ENCODE measurements around the gene RAMP3.
"Not testable (repeated sequence)": the region's sequence is repeated elsewhere in the genome, so short reads cannot be mapped to it uniquely, and the experiment has no call there.

The RAMP3 gene

DNA sequence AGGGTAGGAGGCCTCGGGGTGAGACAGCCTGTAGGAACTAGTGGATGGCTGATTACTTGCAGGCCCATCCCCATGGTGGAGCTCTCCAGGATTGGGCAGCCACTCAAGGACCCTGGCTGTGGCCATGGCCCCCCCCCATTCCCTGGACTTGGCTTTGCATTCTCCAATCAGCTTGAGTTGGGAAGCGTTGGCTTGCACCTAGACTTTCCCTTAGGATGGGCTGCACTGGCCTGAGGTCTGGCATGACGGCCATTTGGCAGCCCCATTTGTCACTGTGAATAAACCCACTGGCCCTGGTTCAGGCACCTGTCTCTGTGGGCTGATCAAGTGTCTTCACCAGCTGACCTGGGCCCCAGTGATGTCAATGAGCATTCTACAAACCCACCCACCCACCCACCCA is 41.4 kb downstream of the RAMP3 start:
- no peak for DNase-seq

DNA sequence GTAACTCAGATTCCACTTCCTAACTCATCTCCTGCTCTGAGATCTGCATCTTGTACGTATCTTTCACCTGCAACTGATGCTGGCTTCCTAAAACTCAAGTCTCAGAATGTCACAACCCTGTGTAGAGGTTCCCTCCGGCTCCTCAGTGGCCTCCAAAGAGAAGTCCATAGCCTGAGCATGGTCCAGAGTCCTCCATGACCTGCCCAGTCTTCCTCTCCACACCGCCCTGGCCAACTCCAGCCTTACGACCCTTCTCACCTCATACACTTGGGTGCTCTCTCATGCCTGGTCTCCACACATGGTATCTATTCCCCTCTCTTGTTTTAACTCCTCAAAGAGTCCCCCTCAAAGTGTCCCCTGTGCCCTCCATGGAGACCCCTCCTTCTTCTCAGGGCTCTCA is 41.9 kb downstream of the RAMP3 start:
- DNase-seq: no peak

DNA sequence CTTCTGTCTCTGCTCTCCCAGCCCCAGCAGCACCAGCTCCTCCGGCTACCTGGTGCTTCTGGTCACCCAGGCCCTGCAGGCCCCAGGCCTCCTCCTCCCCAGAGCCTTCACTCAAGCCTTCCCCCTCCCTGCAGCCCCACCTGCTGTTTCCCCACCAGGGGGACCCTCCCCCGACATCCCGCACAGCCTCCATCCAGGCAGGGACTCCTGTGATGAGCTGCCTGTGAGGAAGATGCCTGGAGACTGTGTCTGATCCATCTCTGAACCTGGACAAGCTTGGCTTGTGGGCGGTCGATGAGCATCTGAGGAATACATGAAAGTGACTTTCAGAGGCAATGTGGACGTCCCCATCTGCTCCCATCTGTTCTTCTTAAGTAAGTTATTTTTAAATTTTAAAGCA is 45.0 kb downstream of the RAMP3 start:
- DNase-seq: no peak

DNA sequence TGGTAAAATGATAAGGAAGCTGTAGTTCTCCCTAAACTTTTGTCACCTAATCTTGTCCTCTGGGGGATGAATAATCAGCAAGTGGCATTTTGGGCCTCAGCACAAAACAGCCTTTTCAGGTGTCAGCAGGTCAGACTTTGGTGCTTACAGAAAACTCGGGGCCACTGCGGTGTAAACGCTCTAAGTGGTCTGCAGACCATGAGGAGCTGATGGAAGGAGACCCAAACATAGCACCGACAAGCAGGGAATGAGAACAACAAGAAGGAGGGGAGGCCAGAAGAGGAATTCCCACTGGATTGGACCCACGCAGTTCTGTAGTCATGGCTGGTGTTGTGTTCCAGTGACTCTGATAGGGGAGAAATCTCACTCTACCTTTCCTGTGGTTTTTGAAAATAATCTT is 45.4 kb downstream of the RAMP3 start:
- DNase-seq: no peak

DNA sequence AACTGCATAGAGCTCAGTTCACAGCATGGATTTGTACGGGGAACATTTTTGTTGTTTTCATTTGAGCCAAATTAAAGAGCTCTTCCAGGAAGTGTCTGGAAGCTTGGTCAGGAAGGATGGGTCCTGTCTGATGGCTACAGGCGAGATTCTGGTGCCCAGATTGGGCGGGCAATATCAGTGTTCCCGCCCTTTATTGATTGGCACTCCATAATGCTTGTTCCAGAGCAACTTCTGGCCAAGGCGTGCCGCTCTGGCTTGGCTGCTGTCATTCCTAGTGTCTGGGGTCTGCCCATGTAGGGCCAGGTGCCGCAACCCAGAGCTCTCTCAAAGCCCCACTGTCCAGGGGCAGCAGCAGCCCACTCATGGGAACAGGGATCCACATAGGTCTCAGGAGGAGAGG is 45.9 kb downstream of the RAMP3 start:
- no peak for DNase-seq

DNA sequence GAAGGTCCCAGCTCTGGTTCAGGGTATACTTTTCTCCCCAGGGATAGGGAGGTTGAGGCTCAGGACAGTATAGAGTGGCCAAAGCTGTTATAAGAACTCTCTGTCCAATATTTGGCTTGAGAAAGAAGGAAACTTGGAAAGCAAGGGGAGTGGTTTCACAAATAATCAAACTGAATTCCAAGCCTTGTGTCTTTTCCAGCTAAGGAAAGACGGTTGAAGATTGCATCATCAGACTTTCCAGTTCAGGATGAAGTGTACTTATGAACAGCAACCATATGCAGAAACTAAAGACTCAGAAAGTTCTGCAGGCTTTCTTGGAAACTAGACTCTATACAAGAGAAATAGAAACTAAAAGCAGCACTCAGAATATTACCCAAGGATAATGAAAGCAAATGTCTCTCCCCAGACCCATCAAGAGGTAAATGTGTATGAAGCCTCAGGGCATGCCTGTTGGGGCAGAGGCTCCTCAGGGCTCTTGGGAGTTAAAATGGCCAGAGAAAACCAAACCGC is 46.4 kb downstream of the RAMP3 start:
- DNase-seq: peak; percentile 44

DNA sequence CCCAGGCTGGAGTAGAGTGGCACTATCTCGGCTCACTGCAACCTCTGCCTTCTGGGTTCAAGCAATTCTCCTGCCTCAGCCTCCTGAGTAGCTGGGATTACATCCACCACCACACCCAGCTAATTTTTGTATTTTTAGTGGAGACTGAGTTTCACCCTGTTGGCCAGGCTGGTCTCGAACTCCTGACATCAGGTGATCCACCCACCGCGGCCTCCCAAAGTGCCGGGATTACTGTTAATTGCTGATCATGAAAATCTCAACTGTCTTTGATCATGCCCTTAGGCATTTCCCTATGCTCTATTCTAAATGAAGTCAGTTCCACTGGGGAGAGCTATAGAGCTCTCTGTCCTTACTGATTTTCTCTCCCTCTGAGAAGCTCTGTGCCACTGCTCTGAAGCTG is 48.7 kb downstream of the RAMP3 start:
- not testable (repeated sequence) for DNase-seq

DNA sequence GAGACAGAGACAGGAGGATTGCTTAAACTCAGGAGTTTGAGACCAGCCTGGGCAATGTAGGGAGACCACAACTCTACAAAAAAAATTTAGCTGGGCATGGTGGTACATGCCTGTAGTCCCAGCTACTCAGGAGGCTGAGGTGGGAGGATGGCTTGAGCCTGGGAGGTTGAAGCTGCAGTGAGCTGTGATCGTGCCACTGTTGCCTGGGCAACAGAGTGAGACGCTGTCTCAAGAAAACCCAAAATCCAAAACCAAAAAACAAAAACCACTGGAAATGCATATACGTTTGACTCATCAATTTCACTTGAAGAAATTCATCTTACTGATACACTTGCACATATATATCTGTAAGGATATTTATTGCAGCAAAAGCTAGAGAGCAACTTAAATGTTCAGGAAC is 52.3 kb downstream of the RAMP3 start:
- not testable (repeated sequence) for DNase-seq

DNA sequence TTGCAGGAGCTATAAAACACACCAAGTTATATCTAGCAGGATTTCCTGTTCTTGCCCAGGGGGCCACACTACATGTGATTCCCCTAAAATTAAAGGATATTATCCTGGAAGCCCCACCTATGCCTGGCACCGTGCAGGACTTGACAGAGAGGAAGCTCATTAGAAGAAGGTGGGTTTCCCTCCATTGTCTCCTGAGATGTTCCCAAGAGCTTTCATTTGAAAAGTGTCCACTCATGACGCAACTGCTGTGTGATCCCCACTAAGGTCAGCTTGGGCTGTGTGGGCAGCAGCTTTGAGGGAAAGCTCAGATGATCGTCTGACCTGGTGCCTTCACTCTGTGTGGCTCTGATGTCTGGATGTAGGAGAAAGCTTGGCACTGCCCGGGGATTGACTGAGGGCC is 53.5 kb downstream of the RAMP3 start:
- no peak for DNase-seq

DNA sequence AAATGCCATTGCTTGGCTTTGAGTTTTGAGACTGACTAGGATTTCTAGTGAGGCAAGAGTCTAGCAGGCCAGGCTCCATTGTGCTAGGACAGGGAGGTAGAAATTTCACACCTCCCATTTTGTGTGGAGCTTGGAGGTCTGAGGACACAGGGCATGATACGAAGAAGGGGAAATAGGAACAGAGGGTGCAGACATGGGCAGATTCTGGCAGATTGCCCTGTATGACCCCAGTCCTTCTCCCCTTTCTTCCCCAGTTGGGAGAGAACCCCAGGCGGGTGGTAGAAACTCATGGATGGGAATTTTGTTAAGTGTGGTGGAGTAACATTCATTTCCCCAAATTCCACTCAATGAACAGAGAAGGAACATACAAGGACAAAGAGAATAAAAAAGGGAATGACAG is 54.4 kb downstream of the RAMP3 start:
- no peak for DNase-seq

DNA sequence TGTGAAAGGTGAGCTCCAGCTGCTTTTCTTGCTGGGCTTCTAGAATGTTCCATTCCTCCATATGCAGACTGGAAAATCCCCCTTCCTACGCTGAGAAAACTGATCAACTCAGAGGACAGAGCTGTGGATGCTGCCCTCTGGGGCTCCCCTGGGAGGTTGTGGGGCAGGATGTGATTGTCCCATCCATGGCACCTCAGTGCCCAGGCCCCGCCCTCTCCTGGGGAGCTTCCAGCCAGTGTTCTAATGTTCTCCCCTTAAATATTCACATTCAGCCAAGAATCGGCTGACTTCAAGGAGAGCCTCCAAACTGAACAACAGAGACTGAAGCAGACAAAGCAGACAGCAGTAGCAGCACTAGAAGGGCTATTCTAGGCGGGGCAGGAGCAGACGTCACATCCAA is 55.0 kb downstream of the RAMP3 start:
- no peak for DNase-seq

DNA sequence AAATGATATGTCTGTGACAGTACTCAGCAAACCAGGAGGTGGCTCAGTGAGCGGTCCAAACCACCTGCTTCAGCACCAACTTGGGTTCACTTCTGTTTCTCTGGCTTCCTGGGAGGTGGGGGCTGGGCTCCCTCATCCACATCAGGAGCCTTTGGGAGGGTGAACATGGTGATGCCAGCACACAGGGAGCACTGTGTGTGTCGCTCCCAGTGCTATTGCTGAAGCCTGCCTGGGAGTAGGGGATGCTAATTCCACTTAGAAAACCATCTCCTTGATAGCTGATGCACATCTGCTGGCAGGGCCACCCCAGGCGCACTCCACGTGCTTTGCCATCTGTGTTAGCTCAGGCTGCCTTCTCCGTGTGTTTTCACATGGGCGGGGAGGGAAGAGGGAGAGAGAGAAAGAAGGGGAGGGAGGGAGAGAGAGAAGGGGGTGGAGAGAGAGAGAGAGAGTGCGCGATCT is 58.0 kb downstream of the RAMP3 start:
- no peak for DNase-seq

DNA sequence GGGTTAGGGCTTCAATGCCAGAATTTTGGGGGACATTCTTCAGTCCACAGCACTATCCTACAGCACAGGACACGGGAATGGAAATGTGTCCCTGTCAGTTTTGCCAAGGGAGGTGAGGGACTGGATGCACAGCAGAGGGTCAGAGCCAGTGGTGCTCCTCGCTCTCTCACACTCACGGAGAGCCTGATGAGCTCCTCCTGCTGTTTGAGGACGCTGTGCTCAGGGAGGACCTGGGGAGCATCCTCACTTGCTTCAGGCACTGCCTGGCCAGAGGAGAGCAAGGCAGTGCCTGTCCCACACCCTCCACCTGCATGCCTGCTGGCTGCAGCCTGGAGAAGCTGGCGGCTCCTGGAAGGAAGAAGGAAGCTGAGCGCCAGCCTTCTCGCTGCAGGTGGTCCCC is 58.6 kb downstream of the RAMP3 start:
- no peak for DNase-seq

DNA sequence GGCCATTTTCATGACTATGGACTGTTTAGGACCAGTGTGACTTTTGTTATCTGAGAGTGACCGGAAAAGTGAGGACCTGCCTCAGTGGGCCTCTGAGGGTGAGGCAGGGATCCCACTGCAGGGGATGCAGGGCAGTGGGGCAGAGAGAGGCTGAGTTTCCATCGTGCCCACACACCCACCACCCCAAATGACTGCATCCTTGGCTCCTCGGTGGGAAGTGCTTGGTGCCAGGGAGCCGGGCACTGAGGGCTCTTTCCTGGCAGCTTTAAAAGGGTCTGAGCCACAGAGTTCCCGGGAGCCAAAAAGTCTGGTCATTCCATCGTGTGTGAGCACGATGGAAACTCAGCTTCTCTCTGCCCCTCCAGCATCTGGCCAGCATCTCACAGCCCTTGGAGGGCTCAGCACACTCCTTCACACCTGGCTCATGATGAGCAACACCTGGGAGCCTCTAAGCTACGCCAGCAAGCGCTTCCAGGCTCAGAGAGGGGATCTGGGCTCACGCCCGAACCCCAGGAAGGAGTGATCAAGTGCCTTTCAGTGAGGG is 59.1 kb downstream of the RAMP3 start:
- DNase-seq: no peak

DNA sequence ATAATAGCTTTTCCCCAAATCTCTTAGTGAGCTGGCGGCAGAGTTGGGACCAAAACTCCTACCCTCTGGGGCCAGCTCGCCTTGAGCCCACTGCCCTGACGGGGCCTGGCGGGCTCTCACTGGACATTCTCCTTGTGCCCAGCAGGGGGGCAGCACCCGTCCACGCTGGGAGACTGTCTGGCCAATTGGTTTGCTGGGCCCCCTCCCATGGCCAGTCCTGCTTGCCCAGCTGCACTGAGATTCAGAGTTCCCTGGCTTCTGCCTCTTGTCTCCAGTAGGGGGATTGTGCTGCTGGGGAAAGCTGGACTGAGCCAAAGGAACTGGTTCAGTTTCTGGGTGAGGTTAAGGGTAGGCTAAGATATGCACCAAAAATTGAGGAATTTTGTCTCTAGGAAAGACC is 59.8 kb downstream of the RAMP3 start:
- peak; percentile 12 for DNase-seq

DNA sequence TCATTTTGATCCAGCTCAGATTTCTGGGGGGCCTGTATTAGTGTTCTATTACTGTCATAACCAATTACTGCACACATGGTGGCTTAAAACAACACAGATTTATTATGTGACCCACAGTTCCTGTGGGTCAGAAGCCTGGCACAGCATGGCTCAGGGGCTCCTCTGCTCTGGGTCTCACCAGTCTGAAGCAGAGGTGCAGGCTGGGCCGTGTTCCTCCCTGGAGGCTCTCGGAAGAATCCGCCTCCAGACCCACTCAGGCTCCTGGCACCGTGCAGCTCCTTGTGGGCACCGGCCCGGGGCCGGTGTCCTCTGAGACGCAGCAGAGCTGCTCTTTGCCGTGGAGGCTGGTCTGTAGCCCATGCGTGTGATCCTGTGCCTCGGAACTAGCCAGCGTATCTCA is 61.5 kb downstream of the RAMP3 start:
- no peak for DNase-seq

DNA sequence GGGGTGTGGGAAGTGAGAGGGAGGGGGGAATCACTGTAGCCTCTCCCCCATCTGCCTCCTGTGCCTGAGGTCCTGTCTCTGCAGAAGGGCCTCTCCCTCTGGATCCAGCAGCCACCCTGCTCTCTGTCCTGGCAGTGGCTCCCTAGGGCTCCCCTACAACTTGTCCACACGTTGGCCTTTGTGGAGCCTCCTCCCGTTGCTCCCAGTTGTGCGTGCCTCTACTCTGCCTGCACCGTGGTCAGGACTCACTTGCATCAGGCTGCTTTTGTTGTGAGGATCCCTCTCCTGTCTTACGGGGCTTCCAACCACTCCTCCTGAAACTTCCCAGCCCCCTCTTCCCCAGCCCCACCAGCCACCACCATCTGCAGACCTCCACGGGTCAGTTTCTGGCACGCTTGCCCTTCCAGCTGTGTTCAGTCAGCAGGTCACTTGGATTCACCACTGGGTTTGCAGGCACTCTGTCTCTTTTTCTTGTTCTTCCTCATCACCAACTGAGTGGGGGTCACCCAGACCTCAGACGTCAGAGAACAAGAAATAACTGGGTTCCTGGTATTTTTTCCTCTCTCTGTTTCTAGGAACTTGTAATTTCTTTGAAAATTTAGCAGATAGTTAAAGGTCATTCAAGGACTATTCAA is 62.3 kb downstream of the RAMP3 start:
- DNase-seq: no peak

DNA sequence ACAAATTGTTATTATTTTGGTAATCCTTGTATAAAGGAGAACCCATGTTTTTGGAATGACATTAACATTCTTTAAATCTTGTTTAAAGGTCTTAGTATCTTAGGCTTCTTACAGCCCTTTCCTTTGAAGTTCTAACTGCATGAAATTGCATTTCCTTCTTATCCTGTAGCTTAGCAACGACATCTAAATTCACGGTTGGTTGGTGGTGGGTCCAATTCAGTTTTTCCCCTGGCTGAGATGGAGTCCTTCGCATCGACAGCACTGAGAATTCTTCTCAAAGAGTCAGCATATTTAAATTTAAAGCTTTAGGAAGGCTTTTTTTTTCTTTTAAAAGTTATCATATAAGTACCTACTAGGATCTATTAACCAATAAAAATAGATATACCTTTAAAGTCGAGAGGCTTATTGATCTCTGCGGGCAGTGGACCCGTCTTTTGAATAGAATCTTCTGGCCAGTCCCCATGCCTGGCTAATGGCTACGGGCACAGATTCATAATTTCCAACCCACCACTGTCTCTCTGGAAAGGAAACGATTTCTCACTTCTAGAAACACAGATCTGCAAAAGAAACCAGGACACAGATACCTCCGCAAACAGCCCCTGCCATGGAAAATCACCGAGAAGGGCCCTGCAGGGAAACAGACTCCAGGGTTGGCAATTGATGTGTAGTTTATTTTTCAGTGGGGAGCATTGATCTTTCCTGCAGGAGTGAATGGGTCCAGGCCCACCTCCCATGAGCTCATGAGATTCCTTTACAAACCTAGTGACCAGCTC is 63.4 kb downstream of the RAMP3 start:
- DNase-seq: no peak

DNA sequence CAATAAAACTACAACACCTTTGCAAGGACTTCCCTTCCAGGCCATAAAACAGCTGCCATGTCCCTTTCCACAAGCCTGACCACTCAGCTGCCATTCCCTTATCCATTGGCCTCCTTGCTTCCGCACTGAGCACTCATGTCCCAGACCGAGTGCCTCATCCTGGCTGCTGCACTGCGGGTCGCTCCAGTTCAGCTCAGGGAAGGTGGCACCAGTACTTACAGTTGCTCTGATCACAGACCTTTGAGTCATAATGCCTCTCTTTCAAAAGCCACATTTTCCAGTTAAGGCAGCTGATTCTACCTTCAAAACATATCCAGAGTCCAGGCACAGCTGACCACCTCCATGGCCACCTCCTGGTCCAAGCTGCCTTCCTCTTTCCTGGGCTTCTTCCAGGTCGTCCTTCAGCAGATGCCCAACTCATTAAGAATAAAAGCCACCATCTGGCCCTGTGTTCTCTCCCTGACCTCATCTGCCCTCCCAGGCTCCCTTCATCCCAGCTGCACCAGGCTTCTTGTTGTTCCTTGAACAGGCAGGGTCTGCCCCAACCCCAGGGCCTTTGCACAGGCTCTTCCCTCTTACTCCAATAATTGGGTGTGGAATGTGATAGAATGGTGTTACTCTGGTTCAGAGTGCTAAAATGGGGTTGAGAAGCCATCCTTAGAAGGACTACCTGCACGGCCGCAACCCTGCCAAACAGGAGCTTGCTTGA is 64.5 kb downstream of the RAMP3 start:
- no peak for DNase-seq

DNA sequence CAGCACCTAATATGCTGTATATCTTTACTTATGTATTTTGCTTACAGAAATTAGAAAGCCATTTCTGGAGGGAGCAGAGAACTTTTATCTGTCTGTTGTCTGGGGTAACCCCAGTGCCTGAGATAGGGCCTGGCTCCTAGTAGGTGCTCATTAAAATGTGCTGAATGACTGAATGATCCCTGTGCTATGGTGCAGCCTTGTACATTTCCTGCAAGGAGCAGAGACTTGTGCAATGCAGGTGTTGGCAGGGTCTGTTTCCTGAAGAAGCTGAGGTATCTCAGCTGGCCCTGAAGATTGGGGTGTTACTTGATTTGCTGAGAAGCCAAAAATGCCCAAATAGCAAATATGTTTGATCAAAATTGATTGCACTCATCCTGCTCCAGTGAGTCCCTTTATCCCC is 65.5 kb downstream of the RAMP3 start:
- no peak for DNase-seq

DNA sequence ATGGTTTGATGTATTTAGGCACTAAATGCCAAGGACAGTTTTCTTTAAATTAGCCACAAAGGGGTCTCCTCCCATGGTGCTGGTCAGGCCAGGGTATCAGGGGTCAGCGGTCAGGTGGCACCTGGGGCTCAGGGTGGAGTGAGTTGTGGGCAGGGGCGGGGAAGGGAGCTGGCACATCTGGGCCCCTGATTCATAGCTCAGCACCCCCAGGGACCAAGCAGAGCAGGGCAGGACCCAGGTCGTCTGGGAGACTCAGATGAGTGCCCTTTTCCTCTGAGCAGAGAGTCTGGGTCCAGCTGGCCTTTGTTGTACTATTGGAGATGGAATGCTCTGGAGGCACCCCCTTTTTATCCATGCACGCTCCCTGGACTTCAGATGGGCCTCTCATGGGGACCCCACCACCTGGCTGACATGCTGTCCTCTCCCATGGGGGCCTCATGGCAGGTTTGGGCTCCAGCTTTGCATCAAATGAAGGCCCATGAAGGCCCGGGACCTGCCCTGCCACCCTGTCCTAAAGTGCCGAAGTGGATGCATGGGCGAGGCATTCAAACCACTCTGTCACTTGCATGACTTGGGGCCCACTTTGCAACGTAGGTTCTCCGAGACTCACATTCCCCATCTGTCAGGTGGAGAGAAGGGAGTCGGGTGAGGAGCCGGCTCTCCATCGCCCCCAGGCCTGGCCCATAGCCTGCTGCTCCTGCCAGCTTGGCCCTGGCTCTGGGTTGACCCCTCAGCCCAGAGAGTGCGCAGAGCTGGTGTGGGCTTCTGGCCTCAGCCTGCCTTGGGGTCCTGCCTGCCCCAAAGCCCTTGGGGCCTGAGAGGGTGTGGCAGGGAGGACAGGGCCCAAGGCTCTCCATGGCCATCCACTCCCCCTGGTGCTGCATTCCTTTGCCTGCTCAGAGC is 66.4 kb downstream of the RAMP3 start:
- DNase-seq: no peak

DNA sequence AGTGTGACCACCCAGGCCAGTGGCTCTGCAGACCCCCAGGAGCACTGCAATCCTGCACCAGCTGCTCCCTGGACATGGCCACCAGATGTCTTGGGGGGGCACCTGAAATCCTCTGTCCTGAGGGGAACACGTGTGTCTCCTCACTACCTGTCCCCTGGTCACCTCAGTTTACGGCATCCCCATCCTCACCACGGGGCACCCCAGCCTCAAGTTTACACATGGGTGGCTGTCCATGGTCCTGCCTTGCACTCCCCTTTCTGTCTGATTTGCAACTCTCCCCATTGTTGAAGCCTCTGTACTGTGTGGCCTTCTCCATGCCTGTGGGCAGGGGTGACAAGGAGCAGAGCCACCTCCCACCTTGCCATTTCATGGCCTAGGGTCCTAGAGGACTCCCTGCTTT is 67.2 kb downstream of the RAMP3 start:
- no peak for DNase-seq
